GM19035 (cell line): ENCODE results near the gene SSNA1.

Experiments
- ATAC-seq: cut with Tn5 transposase; IDR thresholded peaks from one replicate; pipeline ENCODE4 v1.9.1; 2021; ENCODE audit not compliant: unreplicated experiment

SSNA1 gene

GRCh38 chr9:137167747-137168572 is 20.5 kb upstream of the SSNA1 start:
- no peak for ATAC-seq

GRCh38 chr9:137168573-137168903 is 19.9 kb upstream of the SSNA1 start:
- no peak for ATAC-seq

- ATAC-seq, result no peak
These were observed 19.3 kb upstream of the SSNA1 start for GRCh38 chr9:137168904-137169856.

GRCh38 chr9:137169896-137170358 is 18.5 kb upstream of the SSNA1 start, which contains the start of gene LRRC26:
TSS of gene LRRC26 (minus strand) at chr9:137170051. CDS start at chr9:137169943, 108 bp downstream.
- ATAC-seq, result no peak

GRCh38 chr9:137170486-137171148 is 17.9 kb upstream of the SSNA1 start:
- no peak for ATAC-seq

GRCh38 chr9:137171149-137171900 is 17.2 kb upstream of the SSNA1 start:
- no peak for ATAC-seq

GRCh38 chr9:137172901-137173795 is 15.3 kb upstream of the SSNA1 start:
- ATAC-seq, result no peak

GRCh38 chr9:137173796-137174664 is 14.4 kb upstream of the SSNA1 start:
- ATAC-seq, result no peak

- ATAC-seq, result no peak
These were observed 13.7 kb upstream of the SSNA1 start for GRCh38 chr9:137174722-137175293.

- no peak for ATAC-seq
These were observed 13.0 kb upstream of the SSNA1 start for GRCh38 chr9:137175345-137175961.

- ATAC-seq, result no peak
These were observed 11.9 kb upstream of the SSNA1 start for GRCh38 chr9:137176302-137177182.

GRCh38 chr9:137178201-137178938 is 10.1 kb upstream of the SSNA1 start:
- ATAC-seq, result no peak

- no peak for ATAC-seq
These were observed 9.4 kb upstream of the SSNA1 start for GRCh38 chr9:137178939-137179630.

GRCh38 chr9:137179761-137180160 is 8.7 kb upstream of the SSNA1 start:
- ATAC-seq, result no peak

GRCh38 chr9:137180491-137180890 is 8.0 kb upstream of the SSNA1 start:
- ATAC-seq, result no peak
